ENCODE measurements around the gene UHMK1. TPM values are rescaled to one million over a fixed set of nuclear protein-coding genes. Genes with fewer than 3 reads are reported as not detected.

The UHMK1 gene
- total RNA-seq, 1 experiment from 2014 or later: 62.2 TPM

- Histone ChIP-seq H3K9me3 (ENCODE audit: low read depth, low read length, poor library complexity, severe bottlenecking) (no peaks in the 10 kb centered on the region), H3K4me3 (ENCODE audit: low read depth, low read length, poor library complexity, severe bottlenecking) (no peak overlapping the region), H3K4me1 (ENCODE audit: insufficient read depth, low read length, poor library complexity, severe bottlenecking) (peaks cover 10% of the 10 kb centered on the region), H3K27ac (ENCODE audit: low read depth, low read length, poor library complexity, severe bottlenecking) (no peak overlapping the region), H3K27me3 (replicated peaks; ENCODE audit: insufficient read depth, low read depth, low read length, poor library complexity) (no peaks in the 10 kb centered on the region), H3K36me3 (ENCODE audit: insufficient read depth, low read length, poor library complexity, severe bottlenecking) (peaks cover 14% of the 10 kb centered on the region)
- DNase-seq (ENCODE audit: low spot score): no peak
- no TSS peak for BruUV-seq (replicated peaks)
- ChIA-PET POLR2A (ENCODE audit: low non-redundant PET) (no interaction called here), CTCF (no interaction called here)
- TF ChIP-seq CTCF (conservative IDR thresholded peaks at IDR 0.05; ENCODE audit: low read depth, low read length) (no peak), EZH2 (IDR thresholded peaks at IDR 0.05; ENCODE audit: borderline replicate concordance, low read depth, low read length, poor library complexity, severe bottlenecking) (no peak)
- intact Hi-C loops (cut with micrococcal nuclease; ENCODE audit: unreplicated experiment): no loop called here
Observed at GRCh38 chr1:162530307-162530987, 32.8 kb downstream of the UHMK1 start.

- no peak for DNase-seq (ENCODE audit: low spot score)
- peaks cover 10% of the 10 kb centered on the region for H3K4me1 ChIP-seq (ENCODE audit: insufficient read depth, low read length, poor library complexity, severe bottlenecking)
- H3K27me3 ChIP-seq (replicated peaks; ENCODE audit: insufficient read depth, low read depth, low read length, poor library complexity): no peaks in the 10 kb centered on the region
- intact Hi-C loops (cut with micrococcal nuclease; ENCODE audit: unreplicated experiment): no loop called here
- H3K36me3 ChIP-seq (ENCODE audit: insufficient read depth, low read length, poor library complexity, severe bottlenecking): peaks cover 8% of the 10 kb centered on the region
- no peaks in the 10 kb centered on the region for H3K9me3 ChIP-seq (ENCODE audit: low read depth, low read length, poor library complexity, severe bottlenecking)
- ChIA-PET POLR2A (ENCODE audit: low non-redundant PET) (no interaction called here), CTCF (no interaction called here)
- H3K27ac ChIP-seq (ENCODE audit: low read depth, low read length, poor library complexity, severe bottlenecking): no peak overlapping the region
- H3K4me3 ChIP-seq (ENCODE audit: low read depth, low read length, poor library complexity, severe bottlenecking): no peak overlapping the region
- BruUV-seq (replicated peaks): no TSS peak
- TF ChIP-seq CTCF (conservative IDR thresholded peaks at IDR 0.05; ENCODE audit: low read depth, low read length) (no peak), EZH2 (IDR thresholded peaks at IDR 0.05; ENCODE audit: borderline replicate concordance, low read depth, low read length, poor library complexity, severe bottlenecking) (no peak)
Observed at GRCh38 chr1:162530988-162531319, 33.3 kb downstream of the UHMK1 start.

GRCh38 chr1:162535501-162535900, 37.9 kb downstream of the UHMK1 start:
- TF ChIP-seq CTCF (conservative IDR thresholded peaks at IDR 0.05; ENCODE audit: low read depth, low read length): no peak
- no peak for TF ChIP-seq EZH2 (IDR thresholded peaks at IDR 0.05; ENCODE audit: borderline replicate concordance, low read depth, low read length, poor library complexity, severe bottlenecking)
- Histone ChIP-seq H3K4me1 (ENCODE audit: insufficient read depth, low read length, poor library complexity, severe bottlenecking) (peaks cover 5% of the 10 kb centered on the region), H3K4me3 (ENCODE audit: low read depth, low read length, poor library complexity, severe bottlenecking) (no peak overlapping the region), H3K27ac (ENCODE audit: low read depth, low read length, poor library complexity, severe bottlenecking) (no peak overlapping the region), H3K9me3 (ENCODE audit: low read depth, low read length, poor library complexity, severe bottlenecking) (no peaks in the 10 kb centered on the region), H3K36me3 (ENCODE audit: insufficient read depth, low read length, poor library complexity, severe bottlenecking) (no peaks in the 10 kb centered on the region), H3K27me3 (replicated peaks; ENCODE audit: insufficient read depth, low read depth, low read length, poor library complexity) (no peaks in the 10 kb centered on the region)
- intact Hi-C loops (cut with micrococcal nuclease; ENCODE audit: unreplicated experiment): no loop called here
- no TSS peak for BruUV-seq (replicated peaks)
- ChIA-PET CTCF (no interaction called here), POLR2A (ENCODE audit: low non-redundant PET) (no interaction called here)
- DNase-seq (ENCODE audit: low spot score): no peak

Measured in A673 (cell line).